CD4-positive, alpha-beta T cell treated with Interleukin-4 for 4 hours (primary cell): ENCODE data around the gene STIP1.

ENCODE experiments used
- DNase-seq: peaks from one replicate; pipeline ENCODE4 v3.0.0-alpha.2; 2020

STIP1 gene

GRCh38 chr11:64253043-64253442 is 67.1 kb downstream of the STIP1 start:
- no peak for DNase-seq

- no peak for DNase-seq
Measured at GRCh38 chr11:64253481-64253880, 67.5 kb downstream of the STIP1 start.
